HFFc6 (cell line): ENCODE measurements around the gene SLC7A9. TPM values are rescaled to one million over a fixed set of nuclear protein-coding genes. Genes with fewer than 3 reads are reported as not detected.

Experiments used
- DNase-seq: peaks from one replicate; pipeline ENCODE4 v3.0.0-alpha.2; 2018
- H3K27ac Mint-ChIP-seq: 2 replicates; pipeline ENCODE4 v1.8.0; 2020; ENCODE audit warnings: mild to moderate bottlenecking, mixed read lengths
- H3K27me3 Mint-ChIP-seq: 2 replicates; pipeline ENCODE4 v1.8.0; 2021; ENCODE audit warnings: mild to moderate bottlenecking, moderate library complexity, mixed read lengths; ENCODE audit not compliant: insufficient read depth
- H3K36me3 Mint-ChIP-seq: 2 replicates; pipeline ENCODE4 v1.8.0; 2021; ENCODE audit warnings: low read depth, mixed read lengths
- H3K4me1 Mint-ChIP-seq: 2 replicates; pipeline ENCODE4 v1.8.0; 2020; ENCODE audit warnings: low read depth, mixed read lengths
- H3K4me3 Mint-ChIP-seq: 2 replicates; pipeline ENCODE4 v1.8.0; 2020; ENCODE audit warnings: mild to moderate bottlenecking, moderate library complexity, mixed read lengths
- H3K9me3 Mint-ChIP-seq: 2 replicates; pipeline ENCODE4 v1.8.0; 2020; ENCODE audit warnings: mild to moderate bottlenecking, mixed read lengths
- total RNA-seq, 6 experiments: library from RNA; stranded (reverse); fragmentation: NEBNext Ultra II Directional; extraction: Animal tissue kit (Norgen Biotek cat#: 25700); gene quantifications; 2 replicates in 1 of 6; 3 replicates in 5 of 6; pipeline ENCODE4 v1.2.3, GENCODE V29; 2021
- TF ChIP-seq, protein P1 (sequence below): fragments of 200-600 bp; sonication (generic); IDR thresholded peaks from 2 replicates; pipeline ENCODE4 v1.5.0; 2021; ENCODE audit warnings: antibody characterized with exemption, mild to moderate bottlenecking

Gene SLC7A9
- total RNA-seq, 6 experiments from 2014 or later: not detected

DNA sequence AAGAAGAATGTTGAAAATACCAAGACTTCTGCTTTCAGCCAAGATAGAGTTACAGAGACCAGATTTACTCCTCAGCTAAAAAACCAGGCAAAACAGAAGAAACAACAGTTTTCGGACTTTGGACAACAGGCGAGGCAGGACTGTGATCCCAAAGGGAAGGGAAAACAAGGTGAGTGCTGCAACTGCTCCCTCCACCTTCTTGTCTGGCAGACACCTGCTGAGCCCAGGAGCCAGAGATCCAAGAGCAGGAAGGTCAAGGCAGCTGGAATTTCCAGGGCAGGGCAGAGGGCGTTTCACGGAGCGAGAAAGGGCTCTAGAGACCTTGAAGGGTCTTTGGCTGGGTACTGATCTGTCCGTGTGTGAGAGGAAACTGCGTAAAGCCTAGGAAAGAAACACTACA is 32.9 kb upstream of the SLC7A9 start:
- no peak for DNase-seq
- Mint-ChIP-seq H3K27ac (no peak overlapping the region), H3K4me1 (peaks cover under 1% of the 10 kb centered on the region; the same call in 1 of the 2 replicates)

DNA sequence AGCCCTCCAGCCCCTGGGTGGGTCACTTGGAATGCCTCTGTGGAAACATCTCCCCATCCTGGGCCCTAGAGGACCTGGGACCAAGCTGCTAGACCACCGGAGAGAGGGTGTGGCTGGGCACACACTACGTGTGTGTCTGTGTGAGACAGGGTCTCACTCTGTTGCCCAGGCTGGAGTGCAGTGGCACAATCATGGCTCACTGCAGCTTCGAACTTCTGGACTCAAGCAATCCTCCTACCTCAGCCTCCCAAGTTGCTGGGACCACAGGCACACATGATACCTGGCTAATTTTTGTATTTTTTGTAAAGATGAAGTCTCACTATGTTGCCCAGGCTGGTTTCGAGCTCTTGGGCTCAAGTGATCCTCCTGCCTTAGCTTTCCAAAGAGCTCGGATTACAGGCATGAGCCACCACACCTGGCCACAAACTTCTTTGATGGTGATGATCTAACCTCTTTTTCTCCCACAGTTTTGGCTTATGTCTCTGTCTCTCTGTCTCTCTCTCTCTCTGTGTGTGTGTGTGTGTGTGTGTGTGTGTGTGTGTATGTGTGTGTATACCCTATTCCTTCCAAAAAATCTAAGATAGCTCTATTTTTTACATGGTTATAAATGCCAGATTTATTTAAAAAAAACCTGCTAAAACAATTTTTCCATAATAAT is 32.1 kb upstream of the SLC7A9 start:
- Mint-ChIP-seq H3K4me3 (no peak overlapping the region), H3K9me3 (no peaks in the 10 kb centered on the region; the same call in 1 of the 2 replicates), H3K27me3 (no peaks in the 10 kb centered on the region), H3K27ac (no peak overlapping the region), H3K4me1 (peaks cover 8% of the 10 kb centered on the region), H3K36me3 (peaks cover 21% of the 10 kb centered on the region)
- TF ChIP-seq, protein P1, sequence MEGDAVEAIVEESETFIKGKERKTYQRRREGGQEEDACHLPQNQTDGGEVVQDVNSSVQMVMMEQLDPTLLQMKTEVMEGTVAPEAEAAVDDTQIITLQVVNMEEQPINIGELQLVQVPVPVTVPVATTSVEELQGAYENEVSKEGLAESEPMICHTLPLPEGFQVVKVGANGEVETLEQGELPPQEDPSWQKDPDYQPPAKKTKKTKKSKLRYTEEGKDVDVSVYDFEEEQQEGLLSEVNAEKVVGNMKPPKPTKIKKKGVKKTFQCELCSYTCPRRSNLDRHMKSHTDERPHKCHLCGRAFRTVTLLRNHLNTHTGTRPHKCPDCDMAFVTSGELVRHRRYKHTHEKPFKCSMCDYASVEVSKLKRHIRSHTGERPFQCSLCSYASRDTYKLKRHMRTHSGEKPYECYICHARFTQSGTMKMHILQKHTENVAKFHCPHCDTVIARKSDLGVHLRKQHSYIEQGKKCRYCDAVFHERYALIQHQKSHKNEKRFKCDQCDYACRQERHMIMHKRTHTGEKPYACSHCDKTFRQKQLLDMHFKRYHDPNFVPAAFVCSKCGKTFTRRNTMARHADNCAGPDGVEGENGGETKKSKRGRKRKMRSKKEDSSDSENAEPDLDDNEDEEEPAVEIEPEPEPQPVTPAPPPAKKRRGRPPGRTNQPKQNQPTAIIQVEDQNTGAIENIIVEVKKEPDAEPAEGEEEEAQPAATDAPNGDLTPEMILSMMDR: no peak
- DNase-seq: no peak

More for the DNA sequence above, 32.9 kb upstream of the SLC7A9 start:
- Mint-ChIP-seq H3K27me3 (no peaks in the 10 kb centered on the region), H3K4me3 (no peak overlapping the region), H3K9me3 (no peaks in the 10 kb centered on the region; the same call in 1 of the 2 replicates), H3K36me3 (peaks cover 21% of the 10 kb centered on the region)
- TF ChIP-seq, protein P1: no peak

DNA sequence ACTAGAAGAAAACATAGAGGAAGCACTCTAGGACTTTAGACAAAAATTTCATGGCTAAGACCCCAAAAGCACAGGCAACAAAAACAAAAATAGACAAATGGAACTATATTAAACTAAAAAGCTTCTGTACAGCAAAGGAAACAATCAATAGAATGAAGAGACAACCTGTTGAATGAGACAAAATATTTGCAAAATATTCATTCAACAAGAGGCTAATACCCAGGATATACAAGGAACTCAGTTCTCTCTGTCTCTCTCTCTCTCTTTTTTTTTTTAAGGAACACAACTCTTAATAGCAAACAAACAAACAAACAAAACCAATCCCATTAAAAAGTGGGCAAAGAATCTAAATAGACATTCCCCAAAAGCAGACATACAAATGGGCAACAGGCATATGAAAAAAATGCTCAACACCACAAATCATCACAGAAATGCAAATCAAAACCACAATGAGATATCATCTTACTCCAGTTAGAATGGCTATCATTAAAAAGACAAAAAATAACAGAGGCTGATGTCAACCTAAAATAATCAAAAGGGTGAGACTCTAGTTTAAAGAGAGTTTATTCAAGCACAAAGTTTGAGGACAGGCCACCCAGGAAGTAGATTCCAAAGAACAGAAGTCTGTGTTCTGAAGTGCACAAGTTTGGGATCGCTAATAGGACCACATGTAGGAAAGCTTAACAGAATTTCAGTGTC is 27.1 kb upstream of the SLC7A9 start:
- H3K27ac Mint-ChIP-seq: no peak overlapping the region
- peaks cover 12% of the 10 kb centered on the region for H3K4me1 Mint-ChIP-seq
- DNase-seq: peak; percentile 45

DNA sequence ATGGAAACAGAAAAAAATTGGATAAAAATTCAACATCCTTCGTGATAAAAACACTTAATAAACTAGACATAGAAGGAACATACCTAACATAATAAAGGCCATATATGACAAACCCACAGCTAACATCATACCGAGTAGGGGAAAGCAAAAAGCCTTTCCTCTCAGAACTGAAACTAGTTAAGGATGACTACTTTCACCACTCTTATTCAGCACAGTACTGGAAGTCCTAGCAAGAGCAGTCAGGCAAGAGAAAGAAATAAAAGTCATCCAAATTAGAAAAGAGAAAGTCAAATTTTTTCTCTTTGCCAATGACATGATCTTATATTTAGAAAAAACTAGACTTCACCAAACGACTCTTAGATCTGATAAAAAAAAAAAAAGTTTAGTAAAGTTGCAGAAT is 25.8 kb upstream of the SLC7A9 start:
- no peak for DNase-seq
- peaks cover 51% of the 10 kb centered on the region for H3K36me3 Mint-ChIP-seq
- H3K27ac Mint-ChIP-seq: no peak overlapping the region
- H3K9me3 Mint-ChIP-seq: peaks cover 25% of the 10 kb centered on the region
- no peaks in the 10 kb centered on the region for H3K27me3 Mint-ChIP-seq
- peaks cover 12% of the 10 kb centered on the region for H3K4me1 Mint-ChIP-seq
- TF ChIP-seq, protein P1: no peak
- H3K4me3 Mint-ChIP-seq: no peak overlapping the region

More for the DNA sequence above, 27.1 kb upstream of the SLC7A9 start:
- no peak overlapping the region for H3K4me3 Mint-ChIP-seq
- peaks cover 44% of the 10 kb centered on the region for H3K36me3 Mint-ChIP-seq
- TF ChIP-seq, protein P1: no peak
- peaks cover 19% of the 10 kb centered on the region for H3K9me3 Mint-ChIP-seq
- no peaks in the 10 kb centered on the region for H3K27me3 Mint-ChIP-seq

DNA sequence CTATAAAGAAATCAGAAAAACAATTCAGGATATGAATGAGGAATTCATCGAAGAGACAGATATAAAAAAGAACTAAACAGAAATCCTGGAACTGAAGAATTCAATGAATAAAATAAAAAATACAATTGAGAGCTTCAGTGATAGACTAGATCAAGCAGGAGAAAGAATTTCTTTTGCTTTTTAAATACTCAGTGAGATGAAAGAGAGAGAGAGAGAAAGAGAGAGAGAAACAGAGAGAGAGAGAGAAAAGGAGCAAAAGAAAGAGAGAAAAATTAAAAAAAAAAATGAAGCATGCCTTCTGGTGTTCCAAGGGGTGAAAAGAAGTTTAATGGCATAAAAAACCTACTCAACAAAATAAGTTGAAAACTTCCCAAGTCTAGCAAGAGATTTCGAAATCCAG is 22.0 kb upstream of the SLC7A9 start:
- DNase-seq: no peak
- H3K36me3 Mint-ChIP-seq: peaks cover 48% of the 10 kb centered on the region
- H3K27me3 Mint-ChIP-seq: peaks cover 1% of the 10 kb centered on the region; the same call in 1 of the 2 replicates
- H3K4me1 Mint-ChIP-seq: peaks cover 3% of the 10 kb centered on the region
- H3K4me3 Mint-ChIP-seq: no peak overlapping the region
- peaks cover 25% of the 10 kb centered on the region for H3K9me3 Mint-ChIP-seq
- TF ChIP-seq, protein P1: no peak
- H3K27ac Mint-ChIP-seq: no peak overlapping the region
